Stomach (tissue), 4 donors: ENCODE measurements around the gene SLC51B.

Experiments
- CTCF ChIP-seq, 7 experiments: fragments of 450-650 bp in 4 of 7; fragments of 200-600 bp in 3 of 7; sonication (generic) in 3 of 7; IDR thresholded peaks; one replicate each; pipeline ENCODE4 v1.5.1; 2016 to 2019; ENCODE audit warnings: antibody characterized with exemption in 7 of 7, control low read depth in 2 of 7, mild to moderate bottlenecking in 1 of 7
- POLR2A ChIP-seq, 4 donors: fragments of 450-650 bp; IDR thresholded peaks; one replicate each; pipeline ENCODE4 v1.6.1; 2016; ENCODE audit warnings: antibody characterized with exemption in 4 of 4, control low read depth in 2 of 4, mild to moderate bottlenecking in 1 of 4, moderate library complexity in 1 of 4

- no peak for TF ChIP-seq CTCF (IDR thresholded peaks at IDR 0.05)
- no peak for TF ChIP-seq POLR2A (IDR thresholded peaks at IDR 0.05)
These were observed 31.5 kb downstream of the SLC51B start, which contains the start of gene KBTBD13 for GRCh38 chr15:65076486-65077290.
